Endothelial cell (in vitro differentiated cells): Measurements from ENCODE around the gene ERC2. TPM values are rescaled to one million over a fixed set of nuclear protein-coding genes. Genes with fewer than 3 reads are reported as not detected.

ENCODE experiments used
- DNase-seq: peaks from one replicate; pipeline ENCODE4 v3.0.0; 2021; ENCODE audit warnings: low spot score
- H3K27ac Mint-ChIP-seq: one replicate; pipeline ENCODE4 v1.8.0; 2021; ENCODE audit warnings: mixed read lengths, inconsistent platforms; ENCODE audit not compliant: unreplicated experiment
- H3K27me3 Mint-ChIP-seq: one replicate; pipeline ENCODE4 v1.8.0; 2021; ENCODE audit warnings: mild to moderate bottlenecking, moderate library complexity, mixed read lengths, inconsistent platforms; ENCODE audit not compliant: unreplicated experiment
- H3K36me3 Mint-ChIP-seq: one replicate; pipeline ENCODE4 v1.8.0; 2021; ENCODE audit warnings: mild to moderate bottlenecking, low read depth, mixed read lengths, inconsistent platforms; ENCODE audit not compliant: unreplicated experiment
- H3K4me1 Mint-ChIP-seq: one replicate; pipeline ENCODE4 v1.8.0; 2021; ENCODE audit warnings: mild to moderate bottlenecking, mixed read lengths, inconsistent platforms; ENCODE audit not compliant: unreplicated experiment
- H3K4me3 Mint-ChIP-seq: one replicate; pipeline ENCODE4 v1.8.0; 2021; ENCODE audit warnings: mild to moderate bottlenecking, mixed read lengths, inconsistent platforms; ENCODE audit not compliant: unreplicated experiment
- H3K9me3 Mint-ChIP-seq: one replicate; pipeline ENCODE4 v1.8.0; 2021; ENCODE audit warnings: mixed read lengths, inconsistent platforms; ENCODE audit not compliant: unreplicated experiment
- CTCF ChIP-seq: fragments of 200-600 bp; sonication (generic); IDR thresholded peaks from one replicate; pipeline ENCODE4 v1.5.0; 2021; ENCODE audit warnings: antibody characterized with exemption; ENCODE audit not compliant: unreplicated experiment
- total RNA-seq: library from RNA; stranded (reverse); fragmentation: NEBNext Ultra II Directional; extraction: Animal tissue kit (Norgen Biotek cat#: 25700); gene quantifications from one replicate; pipeline ENCODE4 v1.2.1, GENCODE V29; 2021; ENCODE audit not compliant: unreplicated experiment

Gene ERC2
- total RNA-seq, 1 donor from 2014 or later = 20.5 TPM

DNA sequence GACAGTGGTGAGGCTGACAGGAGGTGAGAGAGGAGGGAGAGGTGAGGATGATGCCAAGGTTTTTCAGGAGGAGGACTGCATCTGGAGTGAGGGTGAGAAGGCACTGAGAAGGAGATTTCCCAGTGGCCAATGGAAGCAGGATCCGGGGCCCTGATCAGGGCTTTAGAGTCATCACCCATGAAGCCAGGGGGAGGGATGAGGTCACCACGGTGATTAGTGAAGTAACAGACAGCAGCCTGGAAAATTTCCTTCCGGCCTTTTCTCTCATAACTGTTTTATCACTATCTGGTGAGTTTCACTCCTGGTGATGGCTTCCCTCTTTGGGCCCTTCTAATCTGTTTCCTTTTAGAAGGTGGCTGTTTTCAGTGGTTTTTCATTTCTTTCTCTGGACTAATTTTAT is 900.7 kb downstream of the ERC2 start:
- no peak for DNase-seq
- H3K27ac Mint-ChIP-seq = no peak overlapping the region
- no peaks in the 10 kb centered on the region for H3K36me3 Mint-ChIP-seq
- TF ChIP-seq CTCF = no peak
- H3K9me3 Mint-ChIP-seq = no peaks in the 10 kb centered on the region
- no peak overlapping the region for H3K4me3 Mint-ChIP-seq
- peaks cover 1% of the 10 kb centered on the region for H3K27me3 Mint-ChIP-seq
- peaks cover 17% of the 10 kb centered on the region for H3K4me1 Mint-ChIP-seq

GRCh38 chr3:55567121-55567520 is 901.1 kb downstream of the ERC2 start:
- H3K9me3 Mint-ChIP-seq = no peaks in the 10 kb centered on the region
- H3K4me3 Mint-ChIP-seq = no peak overlapping the region
- no peak for DNase-seq
- peaks cover 17% of the 10 kb centered on the region for H3K4me1 Mint-ChIP-seq
- H3K36me3 Mint-ChIP-seq = no peaks in the 10 kb centered on the region
- no peak for TF ChIP-seq CTCF
- H3K27ac Mint-ChIP-seq = no peak overlapping the region
- H3K27me3 Mint-ChIP-seq = peaks cover 1% of the 10 kb centered on the region

DNA sequence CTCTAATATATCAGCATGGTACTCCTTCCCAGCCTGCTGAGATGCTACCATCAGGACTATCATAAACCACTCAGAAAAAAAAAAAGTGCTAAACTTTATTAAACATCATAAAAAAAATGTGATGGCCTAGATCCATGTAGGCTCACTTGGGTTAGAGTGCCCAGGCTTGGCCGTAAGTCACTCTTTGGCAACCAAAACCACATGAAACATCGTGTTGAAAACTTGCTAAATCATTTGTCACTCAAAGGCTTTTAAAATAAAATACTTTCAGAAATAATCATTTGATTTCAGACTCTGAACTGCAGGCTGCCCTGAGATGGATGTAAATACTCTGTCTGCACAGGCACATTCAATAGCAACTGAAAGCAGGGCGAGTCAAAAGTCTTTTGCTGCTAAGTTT is 902.7 kb downstream of the ERC2 start:
- Mint-ChIP-seq H3K4me3 (no peak overlapping the region), H3K27ac (no peak overlapping the region)

DNA sequence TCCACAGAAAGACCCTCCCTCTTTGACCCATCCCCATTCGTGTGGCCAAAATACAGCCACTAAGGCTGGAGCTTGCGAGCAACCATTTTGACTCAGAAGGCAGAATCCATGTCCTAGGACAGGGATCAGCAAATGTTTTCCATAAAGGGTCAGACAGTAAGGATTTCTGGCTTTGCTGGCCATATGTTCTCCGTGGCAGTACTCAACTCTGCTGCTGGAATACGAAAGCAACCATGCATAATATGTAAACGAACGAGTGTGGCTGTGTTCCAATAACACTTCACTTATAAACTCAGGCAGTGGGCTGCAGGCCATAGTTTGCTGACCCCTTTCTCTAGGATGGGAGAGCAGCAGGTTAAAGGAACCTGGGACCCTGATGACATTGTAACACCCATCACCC is 903.5 kb downstream of the ERC2 start:
- peaks cover 4% of the 10 kb centered on the region for H3K4me1 Mint-ChIP-seq
- H3K9me3 Mint-ChIP-seq = no peaks in the 10 kb centered on the region
- no peak for DNase-seq
- TF ChIP-seq CTCF = no peak
- no peak overlapping the region for H3K27ac Mint-ChIP-seq
- H3K36me3 Mint-ChIP-seq = no peaks in the 10 kb centered on the region
- no peak overlapping the region for H3K4me3 Mint-ChIP-seq
- H3K27me3 Mint-ChIP-seq = peaks cover 1% of the 10 kb centered on the region

More for the DNA sequence above, 902.7 kb downstream of the ERC2 start:
- DNase-seq = no peak
- H3K4me1 Mint-ChIP-seq = peaks cover 9% of the 10 kb centered on the region
- no peak for TF ChIP-seq CTCF
- no peaks in the 10 kb centered on the region for H3K9me3 Mint-ChIP-seq
- H3K36me3 Mint-ChIP-seq = no peaks in the 10 kb centered on the region
- peaks cover 1% of the 10 kb centered on the region for H3K27me3 Mint-ChIP-seq

- H3K27ac Mint-ChIP-seq = no peak overlapping the region
Measured at GRCh38 chr3:55562700-55563099, 905.6 kb downstream of the ERC2 start.

More at GRCh38 chr3:55562700-55563099, 905.6 kb downstream of the ERC2 start:
- H3K27me3 Mint-ChIP-seq = peaks cover 1% of the 10 kb centered on the region
- no peak for TF ChIP-seq CTCF
- peaks cover 4% of the 10 kb centered on the region for H3K4me1 Mint-ChIP-seq
- H3K9me3 Mint-ChIP-seq = no peaks in the 10 kb centered on the region
- no peak overlapping the region for H3K4me3 Mint-ChIP-seq
- no peaks in the 10 kb centered on the region for H3K36me3 Mint-ChIP-seq
- no peak for DNase-seq
